ENCODE measurements around the gene PLVAP.

Gene PLVAP

GRCh38 chr19:17303167-17303939 lies 73.8 kb downstream of the PLVAP start, which contains the start of gene ABHD8:
TSS of gene ABHD8 (minus strand) at chr19:17303425. CDS start at chr19:17301616, 1,809 bp downstream.
- peak; percentile 94 for DNase-seq (ENCODE audit: low spot score)

- no peak for DNase-seq (ENCODE audit: low spot score)
Measured at GRCh38 chr19:17302391-17303166, 74.6 kb downstream of the PLVAP start.
